HS-5 (cell line): ENCODE data around the gene POU1F1.
"Not testable (repeated sequence)": the region's sequence is repeated elsewhere in the genome, so short reads cannot be mapped to it uniquely, and the experiment has no call there.

Experiments used
- DNase-seq: peaks from one replicate; pipeline ENCODE4 v3.0.0-alpha.2; 2012; ENCODE audit warnings: low read depth

POU1F1 gene

GRCh38 chr3:87250009-87250408 lies 26.4 kb downstream of the POU1F1 start:
- DNase-seq: no peak

GRCh38 chr3:87248831-87249230 lies 27.6 kb downstream of the POU1F1 start:
- no peak for DNase-seq

DNA sequence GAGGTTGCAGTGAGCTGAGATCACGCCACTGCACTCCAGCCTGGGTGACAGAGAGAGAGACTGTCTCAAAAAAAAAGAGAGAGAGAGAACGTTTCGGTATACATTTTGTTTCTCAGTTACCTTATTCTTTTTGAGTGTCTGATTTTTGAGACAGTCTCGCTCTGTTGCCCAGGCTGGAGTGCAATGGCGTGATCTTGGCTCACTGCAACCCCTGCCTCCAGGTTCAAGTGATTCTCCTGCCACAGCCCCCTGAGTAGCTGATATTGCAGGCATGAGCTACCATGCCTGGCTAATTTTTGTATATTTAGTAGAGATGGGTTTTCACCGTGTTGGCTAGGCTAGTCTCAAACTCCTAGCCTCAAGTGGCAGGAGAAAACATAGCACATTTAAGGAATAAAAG lies 28.2 kb downstream of the POU1F1 start:
- DNase-seq: not testable (repeated sequence)

DNA sequence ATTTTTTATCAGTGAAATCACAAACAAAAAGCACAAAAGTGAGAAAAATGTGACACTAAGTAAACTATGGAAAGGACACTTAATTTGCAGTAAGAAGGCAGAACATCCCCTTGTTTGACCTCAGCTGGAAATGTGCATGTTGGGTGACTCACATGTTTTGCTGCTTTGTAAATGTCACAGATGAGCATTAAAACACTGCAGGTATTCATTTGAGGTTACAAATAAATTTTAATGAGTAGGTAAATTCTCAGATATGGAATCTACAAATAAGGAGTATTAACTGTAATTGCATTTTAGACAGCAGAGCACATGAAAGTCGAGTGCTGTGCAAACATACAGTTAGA lies 29.0 kb downstream of the POU1F1 start:
- no peak for DNase-seq

GRCh38 chr3:87246662-87247429 lies 29.5 kb downstream of the POU1F1 start:
- no peak for DNase-seq

GRCh38 chr3:87236093-87236492 lies 40.3 kb downstream of the POU1F1 start:
- no peak for DNase-seq

DNA sequence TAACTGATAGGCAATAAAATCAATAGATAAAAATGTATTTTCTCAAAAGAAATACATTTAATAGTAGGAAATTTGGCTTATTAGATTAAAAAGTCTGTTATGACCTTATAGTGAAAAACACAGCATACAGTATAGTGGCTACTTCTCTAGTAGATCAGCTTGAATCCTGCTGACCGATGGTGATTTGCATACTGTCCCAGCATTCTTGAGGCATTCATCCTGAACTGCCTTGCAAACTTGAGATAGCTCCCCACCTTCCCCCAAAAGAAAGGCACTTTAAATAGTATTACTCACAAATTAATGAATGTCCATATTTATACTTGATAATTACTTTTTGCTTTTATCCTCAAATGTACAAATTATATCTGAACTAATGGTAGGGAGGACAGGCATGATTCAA lies 42.6 kb downstream of the POU1F1 start:
- no peak for DNase-seq

DNA sequence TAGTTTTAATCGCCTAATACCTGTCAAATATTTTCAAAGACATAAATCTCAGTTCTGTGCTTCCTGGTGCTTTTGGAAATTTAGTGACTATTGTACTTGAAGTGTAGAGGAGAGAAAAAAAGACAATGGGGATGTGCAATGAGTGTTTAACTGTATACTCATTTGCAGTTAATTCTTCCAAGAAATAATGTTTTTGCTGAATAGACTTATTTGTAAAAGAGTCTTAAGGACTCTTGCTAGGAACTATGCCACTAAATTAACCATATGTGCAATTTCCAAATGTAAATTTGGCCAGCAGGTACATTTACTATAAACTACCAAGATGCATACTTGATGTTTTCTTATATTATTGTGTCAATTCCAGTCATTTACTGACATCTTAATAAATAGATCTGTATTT lies 47.3 kb downstream of the POU1F1 start:
- no peak for DNase-seq

GRCh38 chr3:87228316-87228715 lies 48.1 kb downstream of the POU1F1 start:
- peak; percentile 33 for DNase-seq

DNA sequence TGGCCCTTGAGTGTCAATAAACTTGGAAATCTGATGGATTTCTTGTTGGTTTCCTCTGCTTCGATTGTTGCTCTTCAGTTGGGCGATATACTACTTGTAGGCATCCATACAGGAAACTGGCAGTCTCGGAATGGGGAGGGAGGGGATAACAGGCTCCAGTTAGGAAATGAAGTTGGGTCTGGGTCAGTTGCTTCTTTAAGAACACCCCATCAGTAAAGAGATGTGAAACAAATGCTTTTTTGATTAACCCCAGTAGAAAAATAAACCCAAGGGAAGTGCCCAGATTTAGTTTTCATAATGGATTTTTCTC lies 48.6 kb downstream of the POU1F1 start:
- DNase-seq: peak; percentile 9

GRCh38 chr3:87227104-87227834 lies 49.1 kb downstream of the POU1F1 start, which contains the start of gene CHMP2B:
Gene CHMP2B (plus strand): TSS chr3:87227309. CDS start chr3:87227523, 214 bp downstream.
- peak; percentile 67 for DNase-seq

DNA sequence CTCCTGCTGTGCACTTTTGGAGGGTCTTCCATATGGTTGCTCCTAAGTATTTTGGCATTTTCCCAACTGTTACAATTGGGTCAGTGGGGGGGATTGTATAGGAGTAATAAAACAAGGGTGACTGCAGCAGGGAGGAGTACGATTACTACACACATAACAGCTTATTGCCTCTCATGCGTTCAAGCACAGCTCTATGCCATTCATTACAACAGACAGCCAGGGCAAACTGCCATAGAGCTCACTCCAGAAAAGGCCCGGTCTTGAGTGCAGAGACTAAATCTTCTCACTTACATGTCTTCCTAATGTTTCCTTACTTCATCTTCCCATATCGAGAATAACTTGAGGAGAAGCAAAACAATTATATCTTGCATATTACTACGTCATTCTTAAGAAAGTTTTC lies 50.7 kb downstream of the POU1F1 start:
- DNase-seq: no peak

DNA sequence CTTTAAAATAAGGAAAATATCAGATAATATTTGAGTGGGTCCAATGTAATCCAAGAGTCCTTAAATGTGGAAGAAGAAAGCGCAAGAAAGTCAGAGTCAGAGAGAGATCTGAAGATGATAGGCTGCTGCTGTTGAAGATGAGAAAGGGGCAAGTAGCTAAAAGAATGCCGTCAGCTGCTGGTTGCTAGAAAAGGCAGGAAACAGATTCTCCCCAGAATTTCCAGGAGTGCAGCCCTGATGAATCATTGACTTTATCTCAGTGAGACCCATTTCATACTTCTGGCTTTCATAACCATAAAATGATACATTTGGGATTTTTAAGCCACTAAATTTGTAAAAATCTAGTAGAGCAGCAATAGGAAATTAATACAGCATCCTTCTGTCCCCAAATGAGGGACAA lies 56.8 kb downstream of the POU1F1 start:
- no peak for DNase-seq

- DNase-seq: no peak
Measured at GRCh38 chr3:87218560-87218959, 57.8 kb downstream of the POU1F1 start.
